Fibroblast of the aortic adventitia (primary cell): ENCODE measurements around the gene TPI1. TPM values are rescaled to one million over a fixed set of nuclear protein-coding genes. Genes with fewer than 3 reads are reported as not detected.

Experiments
- DNase-seq: peaks from one replicate; pipeline ENCODE4 v3.0.0-alpha.2; 2010; ENCODE audit warnings: low read depth
- H3K4me3 ChIP-seq: 2 replicates; pipeline ENCODE4 v1.5.1; 2011; ENCODE audit warnings: low read depth, mild to moderate bottlenecking, control low read depth, low read length, moderate library complexity
- CTCF ChIP-seq: IDR thresholded peaks from 2 replicates; pipeline ENCODE4 v1.5.1; 2011; ENCODE audit warnings: mild to moderate bottlenecking, low read length, control low read depth, inconsistent platforms; ENCODE audit not compliant: insufficient read depth
- total RNA-seq: library from RNA; depleted of rRNA; stranded (reverse); fragments of >200 nt; gene quantifications from 2 replicates; pipeline ENCODE4 v1.2.3, GENCODE V29; 2012; ENCODE audit warnings: low replicate concordance

TPI1 gene
- total RNA-seq, 1 donor, result 680 TPM

GRCh38 chr12:6828781-6829535 lies 38.4 kb upstream of the TPI1 start:
- DNase-seq, result peak; percentile 51
- TF ChIP-seq CTCF, result no peak
- H3K4me3 ChIP-seq, result peak overlapping the region; percentile 85

GRCh38 chr12:6829536-6830220 lies 37.7 kb upstream of the TPI1 start:
- no peak for DNase-seq
- peak overlapping the region; percentile 85 for H3K4me3 ChIP-seq
- TF ChIP-seq CTCF, result peak; percentile 37

GRCh38 chr12:6830286-6830890 lies 36.9 kb upstream of the TPI1 start:
- DNase-seq, result no peak
- no peak for TF ChIP-seq CTCF
- peak overlapping the region; percentile 85 for H3K4me3 ChIP-seq

- DNase-seq, result no peak
- no peak for TF ChIP-seq CTCF
- no peak overlapping the region for H3K4me3 ChIP-seq
Observed at GRCh38 chr12:6830999-6831398, 36.3 kb upstream of the TPI1 start.

GRCh38 chr12:6831450-6831995 lies 35.8 kb upstream of the TPI1 start:
- no peak for DNase-seq

GRCh38 chr12:6832125-6832524 lies 35.2 kb upstream of the TPI1 start:
- no peak for DNase-seq
- TF ChIP-seq CTCF, result no peak
- H3K4me3 ChIP-seq, result no peak overlapping the region

More at GRCh38 chr12:6831450-6831995, 35.8 kb upstream of the TPI1 start:
- H3K4me3 ChIP-seq, result no peak overlapping the region
- TF ChIP-seq CTCF, result no peak
